Endothelial cell of umbilical vein (primary cell): ENCODE results near the gene IFT74. TPM values are rescaled to one million over a fixed set of nuclear protein-coding genes. Genes with fewer than 3 reads are reported as not detected.

Experiments
- BruUV-seq: library from RNA; stranded (reverse); fragments of 400-500 nt; replicated peaks from 2 replicates; lab custom pipeline; 2021; lab: Mats Ljungman, UMichigan
- CTCF ChIA-PET: fragments of 300-600, 350-600 bp; sonication (Branson Sonifier 250); formaldehyde crosslinking; loops from one replicate; lab custom pipeline; 2021; ENCODE audit warnings: antibody characterized with exemption, inconsistent platforms; lab: Charles Lee
- POLR2A ChIA-PET: fragments of 300-600, 350-600 bp; sonication (Branson Sonifier 250); formaldehyde crosslinking; loops from one replicate; lab custom pipeline; 2021; ENCODE audit warnings: antibody characterized with exemption, inconsistent platforms; lab: Charles Lee
- DNase-seq: peaks from one replicate; pipeline ENCODE4 v3.0.0-alpha.2; 2011; ENCODE audit warnings: low read depth, low spot score
- FAIRE-seq: peaks from 2 replicates; lab custom pipeline; 2011; peaks lifted over from hg19 to GRCh38; lab: Jason Lieb, UNC
- H2AFZ ChIP-seq: 2 replicates; pipeline ENCODE4 v1.6.0; 2012; ENCODE audit warnings: low read depth, low read length, control low read depth, inconsistent platforms
- H3K27ac ChIP-seq: 2 replicates; pipeline ENCODE4 v1.5.1; 2011; ENCODE audit warnings: low read depth, mild to moderate bottlenecking, control low read depth, low read length, moderate library complexity; ENCODE audit not compliant: insufficient read depth
- H3K27me3 ChIP-seq, 2 experiments: 2 replicates each; pipeline versions ENCODE4 v1.6.0 to v1.6.1; 2011; ENCODE audit warnings: low read length in 2 of 2, mixed read lengths in 1 of 2; ENCODE audit not compliant: control insufficient read depth in 2 of 2, insufficient read depth in 2 of 2
- H3K36me3 ChIP-seq, 2 experiments: 2 replicates in 1 of 2; 3 replicates in 1 of 2; pipeline ENCODE4 v1.5.1; 2011; ENCODE audit warnings: low read length in 2 of 2, mild to moderate bottlenecking in 1 of 2, moderate library complexity in 1 of 2; ENCODE audit not compliant: control insufficient read depth in 2 of 2, insufficient read depth in 2 of 2; ENCODE audit errors: extremely low read depth in 1 of 2
- H3K4me1 ChIP-seq: 3 replicates; pipeline ENCODE4 v1.5.1; 2011; ENCODE audit warnings: mild to moderate bottlenecking, low read length; ENCODE audit not compliant: control insufficient read depth, insufficient read depth; ENCODE audit errors: extremely low read depth
- H3K4me2 ChIP-seq: 2 replicates; pipeline ENCODE4 v1.6.1; 2011; ENCODE audit warnings: low read length, control low read depth, mixed read lengths; ENCODE audit not compliant: insufficient read depth
- H3K4me3 ChIP-seq, 3 experiments: fragments of 200-600 bp in 1 of 3; sonication (generic), shearing (Covaris generic) in 1 of 3; replicated peaks in 1 of 3; 2 replicates each; pipeline ENCODE4 v1.5.1; 2011 to 2016; ENCODE audit warnings: control low read depth in 3 of 3, low read length in 3 of 3, mild to moderate bottlenecking in 2 of 3, inconsistent platforms in 1 of 3, low read depth in 1 of 3, moderate library complexity in 1 of 3; ENCODE audit not compliant: insufficient read depth in 1 of 3
- H3K79me2 ChIP-seq: 2 replicates; pipeline ENCODE4 v1.6.0; 2012; ENCODE audit warnings: low read length, inconsistent platforms; ENCODE audit not compliant: control insufficient read depth, insufficient read depth
- H3K9ac ChIP-seq: replicated peaks from 2 replicates; pipeline ENCODE3; 2011; ENCODE audit warnings: low read length, control low read depth; ENCODE audit not compliant: insufficient read depth; ENCODE audit errors: extremely low read depth
- H3K9me1 ChIP-seq: replicated peaks from 3 replicates; pipeline ENCODE4 v1.6.0; 2011; ENCODE audit warnings: mild to moderate bottlenecking, low read length; ENCODE audit not compliant: control insufficient read depth, insufficient read depth; ENCODE audit errors: extremely low read depth
- H3K9me3 ChIP-seq: replicated peaks from 2 replicates; pipeline ENCODE4 v1.5.1; 2012; ENCODE audit warnings: low read length, inconsistent platforms; ENCODE audit not compliant: control insufficient read depth, insufficient read depth
- H4K20me1 ChIP-seq: replicated peaks from 2 replicates; pipeline ENCODE3; 2011; ENCODE audit warnings: mild to moderate bottlenecking, low read length; ENCODE audit not compliant: control insufficient read depth, insufficient read depth; ENCODE audit errors: extremely low read depth
- EZH2 ChIP-seq: IDR thresholded peaks from 2 replicates; pipeline ENCODE4 v1.6.1; 2012; ENCODE audit warnings: borderline replicate concordance, low read depth, mild to moderate bottlenecking, moderate library complexity, low read length, inconsistent platforms; ENCODE audit not compliant: severe bottlenecking
- FOS ChIP-seq: IDR thresholded peaks from 2 replicates; pipeline ENCODE4 v1.6.1; 2011; ENCODE audit warnings: mild to moderate bottlenecking, low read length, moderate library complexity, borderline replicate concordance; ENCODE audit not compliant: insufficient read depth
- GATA2 ChIP-seq: IDR thresholded peaks from 2 replicates; pipeline ENCODE4 v1.7.0; 2011; ENCODE audit warnings: low read depth, mild to moderate bottlenecking, moderate library complexity, mixed read lengths, low read length; ENCODE audit not compliant: insufficient read length, insufficient read depth
- JUN ChIP-seq: IDR thresholded peaks from 2 replicates; pipeline ENCODE4 v1.6.1; 2011; ENCODE audit warnings: borderline replicate concordance, low read depth; ENCODE audit not compliant: insufficient read length, insufficient read depth
- MYC ChIP-seq: IDR thresholded peaks from one replicate; pipeline ENCODE4 v1.6.1; 2011; ENCODE audit warnings: mild to moderate bottlenecking, low read depth, low read length
- POLR2A ChIP-seq: IDR thresholded peaks from 2 replicates; pipeline ENCODE4 v1.6.1; 2012; ENCODE audit warnings: low read depth, mild to moderate bottlenecking, control low read depth, low read length
- POLR2AphosphoS5 ChIP-seq: IDR thresholded peaks from 2 replicates; pipeline ENCODE4 v1.6.1; 2012; ENCODE audit warnings: low read depth, mild to moderate bottlenecking, control low read depth, low read length, moderate library complexity; ENCODE audit not compliant: insufficient read depth
- dilution Hi-C: fragments of 300-500 bp; cut with MboI; formaldehyde crosslinking; loops from one replicate; pipeline ENCODE4 v1.15.0; 2019; ENCODE audit warnings: low sequenced_read_pairs; ENCODE audit not compliant: extremely low pct_ligation_motif_present
- intact Hi-C: fragments of 100-400 bp; cut with micrococcal nuclease; formaldehyde crosslinking; loops from one replicate; pipeline ENCODE4 v1.10.0; 2022
- polyA plus RNA-seq, 4 experiments: library from polyadenylated mRNA; depleted of rRNA in 3 of 4; stranded (reverse) in 3 of 4; unstranded in 1 of 4; fragments of >200 nt; gene quantifications; 2 replicates each; pipeline versions ENCODE4 v1.2.1 to v1.2.3, GENCODE V29; 2011 to 2012; ENCODE audit warnings: missing spikeins in 1 of 4
- total RNA-seq: library from RNA; stranded (reverse); gene quantifications from 2 replicates; pipeline ENCODE4 v1.2.3, GENCODE V29; 2021
- TF ChIP-seq, protein P1 (sequence below): IDR thresholded peaks from 2 replicates; pipeline ENCODE4 v1.6.1; 2011; ENCODE audit not compliant: insufficient read depth, insufficient read length
- TF ChIP-seq, protein P2 (sequence below), 2 donors: IDR thresholded peaks; 1 replicate in 1 of 2; 2 replicates in 1 of 2; pipeline ENCODE4 v1.5.1; 2011; ENCODE audit warnings: low read length in 2 of 2, mild to moderate bottlenecking in 2 of 2, moderate library complexity in 2 of 2, control low read depth in 1 of 2, inconsistent platforms in 1 of 2, low read depth in 1 of 2; ENCODE audit not compliant: insufficient read depth in 1 of 2; ENCODE audit errors: extremely low read depth in 1 of 2

The IFT74 gene
- total and polyA plus RNA-seq, 2 donors (not counting 3 experiments of a cell fraction or from before 2014, with no cell fraction given) = 3.4 to 10.8 TPM

DNA sequence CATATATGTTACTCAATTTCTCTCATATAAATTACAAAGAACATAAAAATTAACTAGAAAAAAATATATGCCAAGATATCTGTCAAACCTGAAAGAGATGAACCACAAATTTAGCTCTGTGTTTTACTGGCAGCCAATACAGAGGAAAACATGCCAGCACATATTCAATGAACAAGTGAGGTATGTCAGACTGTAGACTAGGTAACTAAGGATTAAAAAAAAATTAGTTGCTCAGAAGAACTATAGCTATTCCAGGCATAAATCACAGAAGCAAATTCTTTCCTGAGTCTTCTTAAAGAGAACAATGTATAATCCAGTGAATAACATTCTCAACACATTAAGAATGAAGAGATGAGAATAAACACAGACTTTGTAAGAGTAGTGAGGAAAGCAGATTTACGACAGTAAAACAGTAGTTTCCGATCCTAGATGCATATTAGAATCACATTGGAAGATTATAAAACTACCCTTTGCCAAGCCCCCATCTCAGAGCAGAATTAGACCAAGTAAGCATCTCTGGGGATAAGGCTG, 43.0 kb upstream of the IFT74 start:
- BruUV-seq = no TSS peak
- DNase-seq (no peak), FAIRE-seq (no peak)
- Histone ChIP-seq H3K4me1 (no peaks in the 10 kb centered on the region), H3K79me2 (no peaks in the 10 kb centered on the region), H3K36me3 (peaks cover 2 to 15% of the 10 kb centered on the region in 2 experiments), H4K20me1 (no peaks in the 10 kb centered on the region), H3K4me3 (no peak overlapping the region), H3K9me3 (no peaks in the 10 kb centered on the region), H2AFZ (no peak overlapping the region), H3K27ac (no peak overlapping the region), H3K27me3 (no peaks in the 10 kb centered on the region), H3K4me2 (no peak overlapping the region), H3K9me1 (no peaks in the 10 kb centered on the region), H3K9ac (no peak overlapping the region)
- POLR2A ChIA-PET = no interaction called here
- intact Hi-C loops = no loop called here
- TF ChIP-seq POLR2A = no peak
- TF ChIP-seq MYC = no peak
- no peak for TF ChIP-seq POLR2AphosphoS5
- CTCF ChIA-PET = interaction anchor here (1.0 kb wide), 1 partner anchor 21 kb away, joined by 3 read pairs; no protein-coding TSS in a partner anchor
- dilution Hi-C loops = no loop called here

DNA sequence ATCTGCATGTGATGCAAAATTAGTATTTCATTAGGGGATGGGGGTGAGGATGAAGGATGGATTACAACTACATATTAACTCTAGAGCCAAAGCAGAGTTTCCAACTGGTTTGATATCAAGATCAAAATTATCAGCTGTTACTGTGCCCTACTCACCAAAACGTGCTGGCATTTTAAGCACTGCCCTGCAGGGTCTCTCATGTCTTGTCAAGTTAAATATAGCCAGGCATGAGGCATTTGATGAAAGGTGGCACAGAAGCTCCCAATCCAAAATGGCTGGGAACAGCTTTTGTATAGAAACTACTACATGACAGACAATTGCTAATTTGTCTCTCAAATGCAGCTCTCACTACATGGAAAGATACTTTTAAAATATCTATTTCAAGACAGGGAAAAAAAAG, 36.5 kb upstream of the IFT74 start:
- no peaks in the 10 kb centered on the region for H3K79me2 ChIP-seq
- no TSS peak for BruUV-seq
- intact Hi-C loops (no loop called here), dilution Hi-C loops (no loop called here)
- H3K9ac ChIP-seq = no peak overlapping the region
- no peaks in the 10 kb centered on the region for H4K20me1 ChIP-seq
- no peak overlapping the region for H3K4me3 ChIP-seq
- no peak for DNase-seq
- H3K9me1 ChIP-seq = no peaks in the 10 kb centered on the region
- POLR2A ChIA-PET = no interaction called here
- no peak for FAIRE-seq
- H3K27me3 ChIP-seq = no peaks in the 10 kb centered on the region
- no peak overlapping the region for H3K27ac ChIP-seq
- H3K4me1 ChIP-seq = no peaks in the 10 kb centered on the region
- TF ChIP-seq POLR2AphosphoS5 (no peak), FOS (no peak), EZH2 (no peak), JUN (no peak), MYC (no peak), POLR2A (no peak), GATA2 (no peak)
- TF ChIP-seq, protein P1, sequence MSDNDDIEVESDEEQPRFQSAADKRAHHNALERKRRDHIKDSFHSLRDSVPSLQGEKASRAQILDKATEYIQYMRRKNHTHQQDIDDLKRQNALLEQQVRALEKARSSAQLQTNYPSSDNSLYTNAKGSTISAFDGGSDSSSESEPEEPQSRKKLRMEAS = no peak
- TF ChIP-seq, protein P2, sequence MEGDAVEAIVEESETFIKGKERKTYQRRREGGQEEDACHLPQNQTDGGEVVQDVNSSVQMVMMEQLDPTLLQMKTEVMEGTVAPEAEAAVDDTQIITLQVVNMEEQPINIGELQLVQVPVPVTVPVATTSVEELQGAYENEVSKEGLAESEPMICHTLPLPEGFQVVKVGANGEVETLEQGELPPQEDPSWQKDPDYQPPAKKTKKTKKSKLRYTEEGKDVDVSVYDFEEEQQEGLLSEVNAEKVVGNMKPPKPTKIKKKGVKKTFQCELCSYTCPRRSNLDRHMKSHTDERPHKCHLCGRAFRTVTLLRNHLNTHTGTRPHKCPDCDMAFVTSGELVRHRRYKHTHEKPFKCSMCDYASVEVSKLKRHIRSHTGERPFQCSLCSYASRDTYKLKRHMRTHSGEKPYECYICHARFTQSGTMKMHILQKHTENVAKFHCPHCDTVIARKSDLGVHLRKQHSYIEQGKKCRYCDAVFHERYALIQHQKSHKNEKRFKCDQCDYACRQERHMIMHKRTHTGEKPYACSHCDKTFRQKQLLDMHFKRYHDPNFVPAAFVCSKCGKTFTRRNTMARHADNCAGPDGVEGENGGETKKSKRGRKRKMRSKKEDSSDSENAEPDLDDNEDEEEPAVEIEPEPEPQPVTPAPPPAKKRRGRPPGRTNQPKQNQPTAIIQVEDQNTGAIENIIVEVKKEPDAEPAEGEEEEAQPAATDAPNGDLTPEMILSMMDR (IDR thresholded peaks at IDR 0.05; ENCODE audit: extremely low read depth in 1 of 2, insufficient read depth in 1 of 2, low read depth in 1 of 2, low read length in 2 of 2) = no peak
- H2AFZ ChIP-seq = no peak overlapping the region
- H3K36me3 ChIP-seq = peaks cover 9 to 27% of the 10 kb centered on the region in 2 experiments
- no peak overlapping the region for H3K4me2 ChIP-seq
- no peaks in the 10 kb centered on the region for H3K9me3 ChIP-seq
- CTCF ChIA-PET = interaction anchor here (0.9 kb wide), 1 partner anchor 11 kb away, joined by 3 read pairs; no protein-coding TSS in a partner anchor
